LNCaP clone FGC (cell line): ENCODE results near the gene UQCC5.

Source experiments
- DNase-seq: peaks from one replicate; pipeline ENCODE4 v3.0.0-alpha.2; 2011; ENCODE audit warnings: low read depth
- H3K4me3 ChIP-seq: 2 replicates; pipeline ENCODE4 v1.5.1; 2011; ENCODE audit warnings: mild to moderate bottlenecking, low read depth, low read length, control low read depth
- CTCF ChIP-seq: IDR thresholded peaks from 2 replicates; pipeline ENCODE4 v1.5.1; 2012; ENCODE audit warnings: mild to moderate bottlenecking; ENCODE audit not compliant: control insufficient read depth, insufficient read depth; ENCODE audit errors: extremely low read depth

UQCC5 gene

GRCh38 chr3:52490035-52490938 lies 46.1 kb upstream of the UQCC5 start:
- no peak for DNase-seq
- no peak overlapping the region for H3K4me3 ChIP-seq
- no peak for TF ChIP-seq CTCF

- TF ChIP-seq CTCF = no peak
- no peak overlapping the region for H3K4me3 ChIP-seq
- DNase-seq = no peak
These were observed 45.4 kb upstream of the UQCC5 start for GRCh38 chr3:52490939-52491526.

GRCh38 chr3:52492059-52492458 lies 44.3 kb upstream of the UQCC5 start:
- DNase-seq = no peak
- H3K4me3 ChIP-seq = no peak overlapping the region
- TF ChIP-seq CTCF = no peak

- no peak for DNase-seq
- no peak overlapping the region for H3K4me3 ChIP-seq
- no peak for TF ChIP-seq CTCF
These were observed 43.0 kb upstream of the UQCC5 start for GRCh38 chr3:52493232-52494017.

GRCh38 chr3:52494445-52494844 lies 42.0 kb upstream of the UQCC5 start:
- DNase-seq = no peak
- no peak for TF ChIP-seq CTCF
- H3K4me3 ChIP-seq = no peak overlapping the region

GRCh38 chr3:52494886-52495495 lies 41.4 kb upstream of the UQCC5 start, which contains the start of gene STAB1:
STAB1 (plus strand) TSS chr3:52495338; CDS start chr3:52495414, 76 bp downstream.
- no peak for TF ChIP-seq CTCF
- H3K4me3 ChIP-seq = no peak within 1 kb of the TSS
- DNase-seq = no peak
